ENCODE results near the gene COL4A2.

Gene COL4A2

DNA sequence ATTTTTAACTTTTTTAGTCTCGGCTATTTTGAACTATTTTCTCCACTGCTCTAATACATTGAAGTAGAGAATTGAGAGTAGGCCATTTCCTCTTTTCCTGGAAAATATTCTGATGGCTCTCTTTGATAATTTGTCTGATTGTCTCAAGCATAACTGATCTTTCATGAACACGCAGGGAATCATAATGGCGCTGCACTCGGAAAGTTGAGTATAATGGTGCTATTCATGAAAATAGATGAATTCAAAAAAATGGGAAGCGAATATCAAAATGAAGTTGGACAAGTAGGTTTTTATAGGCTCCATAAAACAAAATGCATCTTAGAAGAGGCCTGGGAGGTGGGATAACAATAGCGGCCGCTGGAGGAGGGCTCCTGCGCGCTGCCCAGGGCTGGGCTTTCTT, 29.0 kb downstream of the COL4A2 start:
- TF ChIP-seq, protein P1, sequence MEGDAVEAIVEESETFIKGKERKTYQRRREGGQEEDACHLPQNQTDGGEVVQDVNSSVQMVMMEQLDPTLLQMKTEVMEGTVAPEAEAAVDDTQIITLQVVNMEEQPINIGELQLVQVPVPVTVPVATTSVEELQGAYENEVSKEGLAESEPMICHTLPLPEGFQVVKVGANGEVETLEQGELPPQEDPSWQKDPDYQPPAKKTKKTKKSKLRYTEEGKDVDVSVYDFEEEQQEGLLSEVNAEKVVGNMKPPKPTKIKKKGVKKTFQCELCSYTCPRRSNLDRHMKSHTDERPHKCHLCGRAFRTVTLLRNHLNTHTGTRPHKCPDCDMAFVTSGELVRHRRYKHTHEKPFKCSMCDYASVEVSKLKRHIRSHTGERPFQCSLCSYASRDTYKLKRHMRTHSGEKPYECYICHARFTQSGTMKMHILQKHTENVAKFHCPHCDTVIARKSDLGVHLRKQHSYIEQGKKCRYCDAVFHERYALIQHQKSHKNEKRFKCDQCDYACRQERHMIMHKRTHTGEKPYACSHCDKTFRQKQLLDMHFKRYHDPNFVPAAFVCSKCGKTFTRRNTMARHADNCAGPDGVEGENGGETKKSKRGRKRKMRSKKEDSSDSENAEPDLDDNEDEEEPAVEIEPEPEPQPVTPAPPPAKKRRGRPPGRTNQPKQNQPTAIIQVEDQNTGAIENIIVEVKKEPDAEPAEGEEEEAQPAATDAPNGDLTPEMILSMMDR (IDR thresholded peaks at IDR 0.05; ENCODE audit: control insufficient read depth, insufficient read depth, low read depth, low read length, missing control alignments): no peak
- no peak for DNase-seq (ENCODE audit: low read depth)
- H3K4me3 ChIP-seq (ENCODE audit: control insufficient read depth, low read depth, low read length): no peak overlapping the region

DNA sequence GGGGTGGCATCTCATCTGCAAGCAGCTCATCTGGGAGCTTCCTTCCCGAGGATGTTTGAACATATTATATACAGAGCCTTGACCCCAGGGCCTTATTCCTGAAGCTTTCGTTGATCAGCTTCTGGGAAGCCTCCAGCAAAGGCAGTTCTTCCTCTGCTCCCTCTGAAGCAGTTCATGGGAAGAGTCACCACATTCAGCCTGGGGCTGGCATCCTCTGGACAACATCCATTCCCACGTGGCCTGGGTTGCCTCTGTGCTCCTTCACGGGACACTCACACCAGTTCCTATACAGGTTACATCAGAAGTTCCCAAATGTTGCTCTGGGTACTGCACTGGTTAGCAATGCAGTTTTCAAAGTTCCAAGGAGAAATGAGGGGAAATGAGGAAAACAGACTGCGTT, 29.6 kb downstream of the COL4A2 start:
- no peak overlapping the region for H3K4me3 ChIP-seq (ENCODE audit: control insufficient read depth, low read depth, low read length)
- DNase-seq (ENCODE audit: low read depth): no peak
- TF ChIP-seq, protein P1 (IDR thresholded peaks at IDR 0.05; ENCODE audit: control insufficient read depth, insufficient read depth, low read depth, low read length, missing control alignments): no peak

DNA sequence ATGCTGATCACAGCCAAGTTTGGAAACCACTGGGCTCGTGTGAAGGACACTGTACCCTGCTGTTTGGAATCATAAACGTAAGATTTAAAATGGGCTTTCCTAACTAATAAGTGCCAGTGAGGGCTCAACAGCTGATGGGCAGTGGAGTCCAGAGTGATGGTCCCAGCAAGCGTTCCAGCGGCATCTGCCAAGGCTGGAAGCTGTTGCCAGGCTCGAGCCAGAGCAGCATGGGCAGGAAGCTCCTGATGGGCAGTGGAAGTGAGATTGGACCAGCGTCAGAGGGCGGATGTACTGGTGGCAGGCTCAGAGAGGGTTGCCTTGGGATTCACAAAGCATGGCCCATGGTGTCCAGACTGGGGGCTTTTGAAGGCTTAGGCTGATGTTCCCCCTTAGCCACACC, 30.2 kb downstream of the COL4A2 start:
- TF ChIP-seq, protein P1 (IDR thresholded peaks at IDR 0.05; ENCODE audit: control insufficient read depth, insufficient read depth, low read depth, low read length, missing control alignments): no peak
- no peak for DNase-seq (ENCODE audit: low read depth)
- no peak overlapping the region for H3K4me3 ChIP-seq (ENCODE audit: control insufficient read depth, low read depth, low read length)

DNA sequence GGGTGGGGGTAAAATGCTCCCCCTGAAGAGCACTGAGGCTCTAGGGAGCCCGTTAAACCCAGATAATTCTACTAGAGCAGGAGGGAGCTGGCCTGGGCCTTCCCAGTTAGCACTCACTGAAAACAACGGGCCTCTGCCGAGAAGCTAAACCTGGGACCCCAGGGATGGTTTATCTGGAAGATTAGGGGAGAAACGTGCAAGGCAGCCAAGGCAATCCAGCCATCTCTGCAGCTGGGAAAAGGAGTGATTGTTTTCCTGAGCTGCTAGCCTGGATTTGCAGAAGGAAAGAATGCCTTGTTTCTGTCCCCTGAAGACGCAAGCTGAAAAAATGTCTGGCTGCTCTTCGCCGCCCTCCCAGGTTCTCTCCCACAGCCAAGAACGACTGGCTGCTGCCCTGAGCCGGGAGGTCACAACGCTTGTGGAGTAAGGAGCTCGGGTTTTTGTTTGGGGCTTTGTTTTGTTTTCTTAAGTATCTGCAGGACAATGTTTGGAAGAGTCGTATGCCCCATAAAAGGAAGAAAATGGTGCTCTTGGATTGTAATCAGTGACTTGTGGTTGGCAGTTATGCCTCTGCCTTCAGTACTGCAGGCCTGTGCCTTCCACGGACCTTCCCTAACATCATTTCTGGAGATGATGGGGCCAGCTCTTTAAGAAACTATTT, 31.5 kb downstream of the COL4A2 start:
- no peak for DNase-seq (ENCODE audit: low read depth)
- no peak overlapping the region for H3K4me3 ChIP-seq (ENCODE audit: control insufficient read depth, low read depth, low read length)
- TF ChIP-seq, protein P1 (IDR thresholded peaks at IDR 0.05; ENCODE audit: control insufficient read depth, insufficient read depth, low read depth, low read length, missing control alignments): no peak

DNA sequence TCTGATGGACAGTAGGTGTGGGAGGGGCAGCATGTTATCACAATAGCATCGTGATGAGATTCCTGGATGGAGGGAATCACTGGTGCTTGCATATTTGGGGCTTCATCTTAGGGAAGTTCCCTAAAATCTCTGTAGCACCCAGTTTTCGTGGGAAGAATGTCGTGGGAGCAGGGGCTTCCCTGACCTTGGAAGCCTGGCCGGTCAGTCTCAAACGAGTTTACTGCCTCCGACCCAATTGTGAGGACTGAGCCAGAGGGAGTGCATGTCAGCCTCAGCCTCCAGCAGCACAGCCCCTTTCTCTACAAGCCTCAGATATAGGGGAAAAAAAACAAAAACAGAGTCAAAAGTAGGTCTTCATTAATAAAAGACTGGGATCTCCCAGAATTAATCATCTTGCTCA, 32.2 kb downstream of the COL4A2 start:
- H3K4me3 ChIP-seq (ENCODE audit: control insufficient read depth, low read depth, low read length): no peak overlapping the region
- TF ChIP-seq, protein P1 (IDR thresholded peaks at IDR 0.05; ENCODE audit: control insufficient read depth, insufficient read depth, low read depth, low read length, missing control alignments): no peak
- no peak for DNase-seq (ENCODE audit: low read depth)

DNA sequence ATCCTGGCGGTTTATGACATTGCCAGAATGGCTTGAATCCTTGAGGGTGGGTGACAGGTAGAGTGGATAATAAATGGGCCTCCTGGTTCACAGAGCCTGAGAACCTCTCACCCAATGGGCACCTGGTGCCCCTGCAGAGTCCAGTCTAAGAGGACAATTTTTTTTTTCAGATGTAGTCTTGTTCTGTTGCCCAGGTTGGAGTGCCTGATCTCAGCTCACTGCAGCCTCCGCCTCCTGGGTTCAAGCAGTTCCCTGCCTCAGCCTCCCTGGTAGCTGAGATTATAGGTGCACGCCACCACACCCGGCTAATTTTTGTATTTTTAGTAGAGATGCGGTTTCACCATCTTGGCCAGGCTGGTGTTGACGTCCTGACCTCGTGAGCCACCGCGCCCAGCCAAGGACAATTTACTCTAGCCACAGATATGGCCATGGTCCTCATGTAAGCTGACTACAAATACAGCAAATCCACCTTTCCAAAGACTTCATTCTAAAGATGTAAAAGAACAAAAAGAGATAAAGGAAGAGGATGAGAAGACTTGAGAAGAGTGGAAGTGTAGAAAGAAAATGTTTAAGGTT, 33.0 kb downstream of the COL4A2 start:
- H3K4me3 ChIP-seq (ENCODE audit: control insufficient read depth, low read depth, low read length): no peak overlapping the region
- DNase-seq (ENCODE audit: low read depth): no peak
- TF ChIP-seq, protein P1 (IDR thresholded peaks at IDR 0.05; ENCODE audit: control insufficient read depth, insufficient read depth, low read depth, low read length, missing control alignments): no peak

Measured in AG09309 (cell line).